Heart right ventricle (tissue), 16 donors: Measurements from ENCODE around the gene OCLN. TPM values are rescaled to one million over a fixed set of nuclear protein-coding genes. Genes with fewer than 3 reads are reported as not detected.

Experiments
- ATAC-seq, 8 donors: fragments of 200-7000 bp; cut with Tn5 transposase; one replicate each; pipeline ENCODE4 v1.9.1; 2020; ENCODE audit warnings: mild to moderate bottlenecking in 8 of 8, moderate library complexity in 8 of 8, moderate number of reproducible peaks in 1 of 8
- DNase-seq, 2 donors: peaks; one replicate each; pipeline ENCODE4 v3.0.0-alpha.2; 2020
- H3K27ac ChIP-seq, 10 donors: fragments of 200-600 bp; sonication (generic) in 2 of 10; one replicate each; pipeline versions ENCODE4 v1.5.0 to v1.8.0; 2020 to 2022; ENCODE audit warnings: mild to moderate bottlenecking in 3 of 10
- H3K27me3 ChIP-seq, 7 donors: fragments of 200-600 bp; one replicate each; pipeline ENCODE4 v1.8.0; 2021 to 2022; ENCODE audit warnings: mild to moderate bottlenecking in 2 of 7
- H3K36me3 ChIP-seq, 9 donors: fragments of 200-600 bp; sonication (generic) in 1 of 9; one replicate each; pipeline versions ENCODE4 v1.5.0 to v1.8.0; 2020 to 2022; ENCODE audit warnings: mild to moderate bottlenecking in 2 of 9
- H3K4me1 ChIP-seq, 9 donors: fragments of 200-600 bp; sonication (generic) in 1 of 9; one replicate each; pipeline versions ENCODE4 v1.5.0 to v1.8.0; 2020 to 2022; ENCODE audit warnings: mild to moderate bottlenecking in 4 of 9
- H3K4me3 ChIP-seq, 10 donors: fragments of 200-600 bp; sonication (generic) in 2 of 10; one replicate each; pipeline versions ENCODE4 v1.5.0 to v1.8.0; 2020 to 2022; ENCODE audit warnings: mild to moderate bottlenecking in 7 of 10, moderate library complexity in 2 of 10
- H3K9me3 ChIP-seq, 11 donors: fragments of 200-600 bp in 10 of 11; sonication (generic) in 2 of 11; one replicate each; pipeline versions ENCODE4 v1.5.0 to v1.8.0; 2013 to 2022; ENCODE audit warnings: mild to moderate bottlenecking in 2 of 11, control low read depth in 1 of 11, moderate library complexity in 1 of 11
- WGBS, 2 donors: extraction: QIAGEN DNeasy Blood & Tissue Kit; methylation state at CpG; one replicate each; pipeline ENCODE4 v1.1.7; 2013; ENCODE audit warnings: inconsistent platforms in 1 of 2; 5-methylcytosine and 5-hydroxymethylcytosine counted together
- intact Hi-C, 10 donors: fragments of 100-400 bp; cut with DNase I; formaldehyde crosslinking; loops; one replicate each; pipeline versions ENCODE4 v1.11.1 to v1.14.2; 2022
- polyA plus RNA-seq, 2 donors: library from polyadenylated mRNA; stranded (reverse); fragments of 200-250 nt; gene quantifications; one replicate each; pipeline ENCODE4 v1.2.3, GENCODE V29; 2013
- total RNA-seq, 10 donors: library from RNA; stranded (reverse); fragmentation: NEBNext Ultra II Directional in 3 of 10; extraction: Animal tissue kit (Norgen Biotek cat#: 25700) in 3 of 10; gene quantifications; one replicate each; pipeline versions ENCODE4 v1.2.1 to v1.2.4, GENCODE V29; 2021 to 2023
- TF ChIP-seq, protein P1 (sequence below), 9 donors: fragments of 200-600 bp; sonication (generic) in 2 of 9; IDR thresholded peaks; one replicate each; pipeline versions ENCODE4 v1.5.0 to v1.8.0; 2021 to 2022; ENCODE audit warnings: antibody characterized with exemption in 9 of 9, mild to moderate bottlenecking in 5 of 9, moderate library complexity in 1 of 9
- donor health status: Arrhythmogenic right ventricular cardiomyopathy.
- donor health status: ischemic (EF 13 %, LVEDD 7.1; RV severe dilation, severe dysfunction).
- donor health status: healthy with polysubstance abuse.
- donor health status: DM: no; HTN: yes; CAD: no.
- donor health status: DM: no; HTN: no; CAD: no.
- donor health status: ischemic (EF 25% LVEDD 6.9; RV normal size, moderate dysfunction).
- donor health status: ischemic (EF 25% LVEDD 5.7; RV mildly dilated, moderate dysfunction).
- donor health status: healthy.
- donor health status: DM: yes; HTN: yes; CAD: no.
- donor health status: Ischemic cardiomyopathy.
- donor health status: ischemic (EF 35%, LVEDD 5.7; RV mildly dilated, moderate dysfunction).
- donor health status: nonischemic (EF 11% LVEDD 7.7; RV severe dilation, severe dysfunction).
- donor health status: DM: yes; HTN: yes; CAD: no.
- donor health status: PGD.
- donor health status: ischemic (EF 29% LVEDD 5.4; RV normal size, mild dysfunction).
- donor health status: nonischemic (EF 23%, LVEDD 6.1; RV moderate dilation, normal function).

OCLN gene
- total and polyA plus RNA-seq, 12 donors: 0.30 to 6.5 (median 1.9) TPM

DNA sequence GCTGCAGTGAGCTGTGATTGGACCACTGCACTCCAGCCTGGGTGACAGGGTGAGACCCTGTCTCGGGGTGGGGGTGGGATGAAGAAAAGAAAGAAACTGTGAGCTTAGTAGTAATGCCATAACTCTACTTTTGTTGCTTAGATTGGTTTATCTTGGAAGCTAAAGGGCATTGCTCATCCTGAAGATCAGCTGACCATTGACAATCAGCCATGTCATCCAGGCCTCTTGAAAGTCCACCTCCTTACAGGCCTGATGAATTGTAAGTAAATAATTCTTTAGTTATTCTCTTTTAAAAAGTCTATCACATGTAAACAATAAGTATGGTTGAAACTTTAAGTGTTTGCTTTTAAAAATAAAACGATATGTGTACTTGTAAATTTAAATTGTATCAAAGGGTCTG lies 11.4 kb downstream of the OCLN start:
- intact Hi-C loops: no loop called here
- Histone ChIP-seq H3K9me3 (no peaks in the 10 kb centered on the region), H3K36me3 (no peaks in the 10 kb centered on the region), H3K4me1 (peaks cover 0 to 3% (median 0%) of the 10 kb centered on the region in 9 donors), H3K4me3 (no peak overlapping the region), H3K27ac (no peak overlapping the region), H3K27me3 (peaks cover 0 to 33% (median 23%) of the 10 kb centered on the region in 7 donors)
- ATAC-seq (no peak), DNase-seq (no peak)
- TF ChIP-seq, protein P1, sequence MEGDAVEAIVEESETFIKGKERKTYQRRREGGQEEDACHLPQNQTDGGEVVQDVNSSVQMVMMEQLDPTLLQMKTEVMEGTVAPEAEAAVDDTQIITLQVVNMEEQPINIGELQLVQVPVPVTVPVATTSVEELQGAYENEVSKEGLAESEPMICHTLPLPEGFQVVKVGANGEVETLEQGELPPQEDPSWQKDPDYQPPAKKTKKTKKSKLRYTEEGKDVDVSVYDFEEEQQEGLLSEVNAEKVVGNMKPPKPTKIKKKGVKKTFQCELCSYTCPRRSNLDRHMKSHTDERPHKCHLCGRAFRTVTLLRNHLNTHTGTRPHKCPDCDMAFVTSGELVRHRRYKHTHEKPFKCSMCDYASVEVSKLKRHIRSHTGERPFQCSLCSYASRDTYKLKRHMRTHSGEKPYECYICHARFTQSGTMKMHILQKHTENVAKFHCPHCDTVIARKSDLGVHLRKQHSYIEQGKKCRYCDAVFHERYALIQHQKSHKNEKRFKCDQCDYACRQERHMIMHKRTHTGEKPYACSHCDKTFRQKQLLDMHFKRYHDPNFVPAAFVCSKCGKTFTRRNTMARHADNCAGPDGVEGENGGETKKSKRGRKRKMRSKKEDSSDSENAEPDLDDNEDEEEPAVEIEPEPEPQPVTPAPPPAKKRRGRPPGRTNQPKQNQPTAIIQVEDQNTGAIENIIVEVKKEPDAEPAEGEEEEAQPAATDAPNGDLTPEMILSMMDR (IDR thresholded peaks at IDR 0.05): no peak
- 81 to 87% methylated on average over 2 of the region's 2 CpGs for WGBS, 2 donors

DNA sequence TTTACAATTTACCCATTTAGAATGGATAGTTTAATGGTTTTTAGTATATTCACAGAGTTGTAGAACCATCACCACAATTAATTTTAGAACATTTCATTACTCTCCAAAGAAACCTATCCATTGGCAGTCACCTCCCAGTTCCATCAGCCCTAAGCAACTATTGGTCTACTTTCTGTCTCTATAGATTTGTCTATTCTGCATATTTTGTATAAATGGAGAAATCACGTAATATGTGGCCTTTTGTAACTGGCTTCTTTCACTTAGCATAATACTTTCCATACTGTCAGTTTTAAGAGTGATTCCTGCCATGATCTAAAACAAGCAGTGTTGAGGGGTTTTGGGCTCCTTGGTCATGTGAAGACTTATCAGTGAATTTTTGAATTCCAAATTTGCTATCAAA lies 12.7 kb downstream of the OCLN start:
- TF ChIP-seq, protein P1 (IDR thresholded peaks at IDR 0.05): no peak
- Histone ChIP-seq H3K4me1 (peaks cover 0 to 1% (median 0%) of the 10 kb centered on the region in 9 donors), H3K4me3 (no peak overlapping the region), H3K27ac (no peak overlapping the region), H3K36me3 (no peaks in the 10 kb centered on the region), H3K9me3 (no peaks in the 10 kb centered on the region), H3K27me3 (peaks cover 0 to 31% (median 16%) of the 10 kb centered on the region in 7 donors)
- WGBS, 2 donors: 96 to 98% methylated on average over 1 of the region's 1 CpG
- intact Hi-C loops: no loop called here
- no peak for ATAC-seq
- no peak for DNase-seq

DNA sequence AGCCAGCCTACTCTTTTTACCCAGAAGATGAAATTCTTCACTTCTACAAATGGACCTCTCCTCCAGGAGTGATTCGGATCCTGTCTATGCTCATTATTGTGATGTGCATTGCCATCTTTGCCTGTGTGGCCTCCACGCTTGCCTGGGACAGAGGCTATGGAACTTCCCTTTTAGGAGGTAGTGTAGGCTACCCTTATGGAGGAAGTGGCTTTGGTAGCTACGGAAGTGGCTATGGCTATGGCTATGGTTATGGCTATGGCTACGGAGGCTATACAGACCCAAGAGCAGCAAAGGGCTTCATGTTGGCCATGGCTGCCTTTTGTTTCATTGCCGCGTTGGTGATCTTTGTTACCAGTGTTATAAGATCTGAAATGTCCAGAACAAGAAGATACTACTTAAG lies 16.6 kb downstream of the OCLN start:
- intact Hi-C loops: no loop called here
- 91 to 95% methylated on average over 6 of the region's 6 CpGs for WGBS, 2 donors
- no peaks in the 10 kb centered on the region for H3K9me3 ChIP-seq
- no peak overlapping the region for H3K4me3 ChIP-seq
- H3K27ac ChIP-seq: no peak overlapping the region
- H3K36me3 ChIP-seq: no peaks in the 10 kb centered on the region
- H3K27me3 ChIP-seq: peaks cover 0 to 4% (median 0%) of the 10 kb centered on the region in 7 donors
- TF ChIP-seq, protein P1 (IDR thresholded peaks at IDR 0.05): no peak
- no peaks in the 10 kb centered on the region for H3K4me1 ChIP-seq
- ATAC-seq: no peak
- DNase-seq: no peak

DNA sequence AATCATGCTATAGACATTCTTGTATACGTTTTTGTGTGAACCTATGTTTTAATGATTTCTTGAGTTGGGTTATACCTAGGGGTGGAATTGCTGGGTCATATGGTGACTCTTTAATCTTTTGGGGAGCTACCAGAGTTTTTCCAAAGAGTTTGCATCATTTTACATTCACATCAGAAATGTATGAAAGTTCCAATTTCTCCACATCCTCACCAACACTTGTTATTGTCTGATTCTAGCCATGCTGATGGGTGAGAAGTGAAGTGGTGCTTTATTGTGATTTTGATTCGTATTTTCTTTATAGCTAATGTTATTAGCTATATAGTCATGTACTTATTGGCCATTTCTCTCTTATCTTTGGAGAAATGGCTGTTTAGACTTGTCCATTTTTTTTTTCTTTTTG lies 18.1 kb downstream of the OCLN start:
- 82 to 90% methylated on average over 2 of the region's 2 CpGs for WGBS, 2 donors
- Histone ChIP-seq H3K27ac (no peak overlapping the region), H3K4me3 (no peak overlapping the region), H3K4me1 (no peaks in the 10 kb centered on the region), H3K9me3 (no peaks in the 10 kb centered on the region), H3K36me3 (no peaks in the 10 kb centered on the region), H3K27me3 (no peaks in the 10 kb centered on the region)
- intact Hi-C loops: loop anchor here in 1 of 10 donors (10.0 kb wide), 1 partner anchor 46 kb away; no protein-coding TSS in a partner anchor
- DNase-seq (no peak), ATAC-seq (no peak)
- TF ChIP-seq, protein P1 (IDR thresholded peaks at IDR 0.05): no peak
